Esophagus squamous epithelium (tissue), 5 donors: ENCODE measurements around the gene GPNMB. TPM values are rescaled to one million over a fixed set of nuclear protein-coding genes. Genes with fewer than 3 reads are reported as not detected.

Experiments used
- DNase-seq: peaks from one replicate; lab custom pipeline; 2025; lab: John Stamatoyannopoulos, UW
- H3K27ac ChIP-seq, 4 donors: fragments of 200-600 bp; sonication (generic); one replicate each; pipeline ENCODE4 v1.5.1; 2016 to 2019; ENCODE audit warnings: mild to moderate bottlenecking in 1 of 4
- H3K27me3 ChIP-seq, 4 donors: fragments of 200-600 bp; sonication (generic); 1 replicate in 3 of 4; 2 replicates in 1 of 4; pipeline versions ENCODE4 v1.5.1 to v1.6.0; 2017 to 2021; ENCODE audit warnings: antibody characterized with exemption in 1 of 4
- H3K36me3 ChIP-seq, 3 donors: fragments of 200-600 bp; sonication (generic); one replicate each; pipeline ENCODE4 v1.5.1; 2016 to 2019
- H3K4me1 ChIP-seq, 3 donors: fragments of 200-600 bp; sonication (generic); one replicate each; pipeline ENCODE4 v1.5.1; 2017 to 2019
- H3K4me3 ChIP-seq, 4 donors: fragments of 200-600 bp; sonication (generic); 1 replicate in 3 of 4; 2 replicates in 1 of 4; pipeline ENCODE4 v1.5.1; 2016 to 2019; ENCODE audit warnings: mild to moderate bottlenecking in 2 of 4, moderate library complexity in 1 of 4
- H3K9me3 ChIP-seq, 3 donors: fragments of 200-600 bp; sonication (generic); one replicate each; pipeline ENCODE4 v1.5.1; 2016 to 2019
- CTCF ChIP-seq, 6 experiments: fragments of 450-650 bp in 4 of 6; fragments of 200-600 bp in 2 of 6; sonication (generic) in 2 of 6; IDR thresholded peaks; one replicate each; pipeline ENCODE4 v1.5.1; 2016 to 2019; ENCODE audit warnings: antibody characterized with exemption in 6 of 6, mild to moderate bottlenecking in 4 of 6, moderate library complexity in 4 of 6
- POLR2A ChIP-seq, 4 donors: fragments of 450-650 bp; IDR thresholded peaks; one replicate each; pipeline ENCODE4 v1.6.1; 2017; ENCODE audit warnings: antibody characterized with exemption in 4 of 4, mild to moderate bottlenecking in 4 of 4, moderate library complexity in 3 of 4
- WGBS, 2 donors: methylation state at CpG; one replicate each; pipeline ENCODE4 v1.1.5; 2018; 5-methylcytosine and 5-hydroxymethylcytosine counted together
- intact Hi-C: fragments of 100-400 bp; cut with DNase I; formaldehyde crosslinking; loops from one replicate; pipeline ENCODE4 v1.15.0; 2022
- total RNA-seq, 4 donors: library from RNA; depleted of rRNA; stranded (reverse); fragments of >200 nt; gene quantifications; one replicate each; pipeline ENCODE4 v1.1.0, GENCODE V29; 2016
- donor health status: DM: yes; HTN: yes; CAD: no.

GPNMB gene
- total RNA-seq, 4 donors from 2014 or later, result 34.5 to 187 (median 107) TPM

- no peaks in the 10 kb centered on the region for H3K4me1 ChIP-seq
- intact Hi-C loops, result no loop called here
- TF ChIP-seq CTCF (IDR thresholded peaks at IDR 0.05), result no peak
- TF ChIP-seq POLR2A (IDR thresholded peaks at IDR 0.05), result no peak
Measured at GRCh38 chr7:23211589-23211988, 35.0 kb upstream of the GPNMB start.

GRCh38 chr7:23212395-23212794 is 34.2 kb upstream of the GPNMB start:
- H3K36me3 ChIP-seq, result no peaks in the 10 kb centered on the region
- H3K4me3 ChIP-seq, result no peak overlapping the region
- H3K27ac ChIP-seq, result no peak overlapping the region
- TF ChIP-seq CTCF (IDR thresholded peaks at IDR 0.05) (no peak), POLR2A (IDR thresholded peaks at IDR 0.05) (no peak)
- DNase-seq, result no peak
- 85 to 88% methylated on average over 2 of the region's 2 CpGs for whole genome bisulfite sequencing, 2 donors
- H3K27me3 ChIP-seq, result no peaks in the 10 kb centered on the region
- H3K4me1 ChIP-seq, result no peaks in the 10 kb centered on the region
- H3K9me3 ChIP-seq, result no peaks in the 10 kb centered on the region
- intact Hi-C loops, result no loop called here

More at GRCh38 chr7:23211589-23211988, 35.0 kb upstream of the GPNMB start:
- no peaks in the 10 kb centered on the region for H3K9me3 ChIP-seq
- WGBS, 2 donors, result 66 to 81% methylated on average over 7 to 8 of the region's 11 CpGs
- no peaks in the 10 kb centered on the region for H3K27me3 ChIP-seq
- H3K27ac ChIP-seq, result no peak overlapping the region
- DNase-seq, result no peak
- no peaks in the 10 kb centered on the region for H3K36me3 ChIP-seq
- no peak overlapping the region for H3K4me3 ChIP-seq

GRCh38 chr7:23212841-23213240 is 33.7 kb upstream of the GPNMB start:
- Histone ChIP-seq H3K4me3 (no peak overlapping the region), H3K27ac (no peak overlapping the region), H3K36me3 (no peaks in the 10 kb centered on the region), H3K4me1 (no peaks in the 10 kb centered on the region), H3K9me3 (no peaks in the 10 kb centered on the region), H3K27me3 (no peaks in the 10 kb centered on the region)
- intact Hi-C loops, result no loop called here
- 67 to 79% methylated on average over 4 of the region's 4 CpGs for WGBS, 2 donors
- TF ChIP-seq CTCF (IDR thresholded peaks at IDR 0.05) (no peak), POLR2A (IDR thresholded peaks at IDR 0.05) (no peak)
- DNase-seq, result no peak

GRCh38 chr7:23213755-23214154 is 32.8 kb upstream of the GPNMB start:
- no peaks in the 10 kb centered on the region for H3K9me3 ChIP-seq
- no peaks in the 10 kb centered on the region for H3K27me3 ChIP-seq
- intact Hi-C loops, result no loop called here
- 92 to 99% methylated on average over 11 of the region's 11 CpGs for WGBS, 2 donors
- no peaks in the 10 kb centered on the region for H3K4me1 ChIP-seq
- H3K4me3 ChIP-seq, result no peak overlapping the region
- H3K36me3 ChIP-seq, result no peaks in the 10 kb centered on the region
- no peak for TF ChIP-seq CTCF (IDR thresholded peaks at IDR 0.05)
- no peak for TF ChIP-seq POLR2A (IDR thresholded peaks at IDR 0.05)
- H3K27ac ChIP-seq, result no peak overlapping the region
- DNase-seq, result no peak

- Histone ChIP-seq H3K27me3 (no peaks in the 10 kb centered on the region), H3K4me1 (no peaks in the 10 kb centered on the region), H3K27ac (no peak overlapping the region), H3K9me3 (no peaks in the 10 kb centered on the region), H3K4me3 (no peak overlapping the region), H3K36me3 (no peaks in the 10 kb centered on the region)
- no peak for TF ChIP-seq POLR2A (IDR thresholded peaks at IDR 0.05)
- no peak for TF ChIP-seq CTCF (IDR thresholded peaks at IDR 0.05)
- DNase-seq, result no peak
- 84 to 88% methylated on average over 5 of the region's 5 CpGs for WGBS, 2 donors
- intact Hi-C loops, result no loop called here
Measured at GRCh38 chr7:23214423-23214822, 32.2 kb upstream of the GPNMB start.
